LNCaP clone FGC (cell line): ENCODE results near the gene FCRLA.
"Not testable (repeated sequence)": the region's sequence is repeated elsewhere in the genome, so short reads cannot be mapped to it uniquely, and the experiment has no call there.

Source experiments
- DNase-seq: peaks from one replicate; pipeline ENCODE4 v3.0.0-alpha.2; 2011; ENCODE audit warnings: low read depth
- H3K4me3 ChIP-seq: 2 replicates; pipeline ENCODE4 v1.5.1; 2011; ENCODE audit warnings: mild to moderate bottlenecking, low read depth, low read length, control low read depth
- TF ChIP-seq, protein P1 (sequence below): IDR thresholded peaks from 2 replicates; pipeline ENCODE4 v1.5.1; 2012; ENCODE audit warnings: mild to moderate bottlenecking; ENCODE audit not compliant: control insufficient read depth, insufficient read depth; ENCODE audit errors: extremely low read depth

FCRLA gene

DNA sequence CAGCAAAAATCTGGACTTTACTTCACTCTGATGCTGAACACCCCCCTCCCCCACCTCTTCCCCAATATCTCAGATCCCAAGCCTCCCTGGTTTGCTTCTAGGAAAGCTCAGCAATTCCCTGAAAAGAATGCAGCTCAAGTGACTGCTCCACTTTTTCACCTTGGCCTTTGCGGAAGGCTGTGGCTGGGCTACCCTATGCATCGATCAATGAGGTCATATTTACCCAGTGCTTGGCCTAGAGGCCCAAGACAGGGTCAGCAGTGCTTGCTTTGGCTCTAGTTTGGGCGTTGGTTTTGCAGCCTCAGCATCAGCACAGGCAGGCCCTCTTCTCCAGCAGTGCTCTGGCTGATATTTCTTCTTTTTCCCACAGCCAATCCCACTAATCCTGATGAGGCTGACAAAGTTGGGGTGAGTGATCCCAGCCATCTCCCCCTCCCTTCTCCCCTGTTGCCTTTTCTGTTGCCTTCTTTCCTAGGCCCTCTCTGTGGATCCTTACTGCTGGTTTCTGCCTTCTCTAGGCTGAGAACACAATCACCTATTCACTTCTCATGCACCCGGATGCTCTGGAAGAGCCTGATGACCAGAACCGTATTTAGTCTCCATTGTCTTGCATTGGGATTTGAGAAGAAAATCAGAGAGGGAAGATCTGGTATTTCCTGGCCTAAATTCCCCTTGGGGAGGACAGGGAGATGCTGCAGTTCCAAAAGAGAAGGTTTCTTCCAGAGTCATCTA lies 29.9 kb upstream of the FCRLA start:
- H3K4me3 ChIP-seq = no peak overlapping the region
- TF ChIP-seq, protein P1, sequence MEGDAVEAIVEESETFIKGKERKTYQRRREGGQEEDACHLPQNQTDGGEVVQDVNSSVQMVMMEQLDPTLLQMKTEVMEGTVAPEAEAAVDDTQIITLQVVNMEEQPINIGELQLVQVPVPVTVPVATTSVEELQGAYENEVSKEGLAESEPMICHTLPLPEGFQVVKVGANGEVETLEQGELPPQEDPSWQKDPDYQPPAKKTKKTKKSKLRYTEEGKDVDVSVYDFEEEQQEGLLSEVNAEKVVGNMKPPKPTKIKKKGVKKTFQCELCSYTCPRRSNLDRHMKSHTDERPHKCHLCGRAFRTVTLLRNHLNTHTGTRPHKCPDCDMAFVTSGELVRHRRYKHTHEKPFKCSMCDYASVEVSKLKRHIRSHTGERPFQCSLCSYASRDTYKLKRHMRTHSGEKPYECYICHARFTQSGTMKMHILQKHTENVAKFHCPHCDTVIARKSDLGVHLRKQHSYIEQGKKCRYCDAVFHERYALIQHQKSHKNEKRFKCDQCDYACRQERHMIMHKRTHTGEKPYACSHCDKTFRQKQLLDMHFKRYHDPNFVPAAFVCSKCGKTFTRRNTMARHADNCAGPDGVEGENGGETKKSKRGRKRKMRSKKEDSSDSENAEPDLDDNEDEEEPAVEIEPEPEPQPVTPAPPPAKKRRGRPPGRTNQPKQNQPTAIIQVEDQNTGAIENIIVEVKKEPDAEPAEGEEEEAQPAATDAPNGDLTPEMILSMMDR = no peak
- DNase-seq = no peak

DNA sequence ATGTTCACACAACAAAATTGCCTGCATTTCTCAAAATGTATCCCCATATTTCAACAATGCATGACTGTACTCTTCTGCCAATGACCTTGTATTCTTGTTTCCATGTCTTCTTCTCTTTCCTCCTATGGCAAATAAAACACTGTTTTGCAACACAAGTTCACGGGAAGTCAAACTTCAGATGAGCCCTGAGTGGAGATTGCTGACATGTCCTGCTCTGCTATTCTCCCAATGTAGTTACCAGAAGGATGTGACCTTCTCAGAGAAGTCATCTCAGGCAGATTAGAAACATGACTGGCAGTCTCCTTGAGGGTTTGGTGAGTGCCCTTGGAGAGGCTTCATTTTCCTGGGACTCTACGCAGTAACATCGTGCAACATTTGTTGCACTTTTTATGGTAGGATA lies 28.5 kb upstream of the FCRLA start:
- no peak overlapping the region for H3K4me3 ChIP-seq
- DNase-seq = no peak
- TF ChIP-seq, protein P1 = no peak

- H3K4me3 ChIP-seq = no peak overlapping the region
- TF ChIP-seq, protein P1 = no peak
- no peak for DNase-seq
These were observed 25.1 kb upstream of the FCRLA start for GRCh38 chr1:161681879-161682278.

DNA sequence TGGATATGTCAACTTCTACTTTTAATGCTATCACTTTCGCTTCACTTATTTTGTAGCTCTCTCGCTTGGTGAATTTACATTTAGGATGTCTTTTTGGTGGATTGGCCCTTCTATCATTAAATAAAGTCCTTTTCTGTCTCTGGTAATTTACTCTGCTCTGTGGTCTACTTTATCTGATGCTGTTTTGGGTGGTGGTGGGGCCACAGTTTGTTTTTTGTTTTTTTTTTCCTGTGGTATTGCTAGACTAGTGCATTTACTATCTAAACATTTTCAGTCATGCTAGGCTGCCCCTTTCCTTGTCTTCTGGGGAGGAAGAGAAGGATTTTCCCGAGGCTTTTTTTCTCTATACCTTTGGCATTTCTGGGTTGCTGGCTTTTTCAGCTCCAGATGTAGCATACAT lies 18.1 kb upstream of the FCRLA start:
- DNase-seq = no peak
- TF ChIP-seq, protein P1 = no peak
- no peak overlapping the region for H3K4me3 ChIP-seq

- no peak overlapping the region for H3K4me3 ChIP-seq
- TF ChIP-seq, protein P1 = no peak
- no peak for DNase-seq
These were observed 15.2 kb upstream of the FCRLA start for GRCh38 chr1:161691846-161692245.

DNA sequence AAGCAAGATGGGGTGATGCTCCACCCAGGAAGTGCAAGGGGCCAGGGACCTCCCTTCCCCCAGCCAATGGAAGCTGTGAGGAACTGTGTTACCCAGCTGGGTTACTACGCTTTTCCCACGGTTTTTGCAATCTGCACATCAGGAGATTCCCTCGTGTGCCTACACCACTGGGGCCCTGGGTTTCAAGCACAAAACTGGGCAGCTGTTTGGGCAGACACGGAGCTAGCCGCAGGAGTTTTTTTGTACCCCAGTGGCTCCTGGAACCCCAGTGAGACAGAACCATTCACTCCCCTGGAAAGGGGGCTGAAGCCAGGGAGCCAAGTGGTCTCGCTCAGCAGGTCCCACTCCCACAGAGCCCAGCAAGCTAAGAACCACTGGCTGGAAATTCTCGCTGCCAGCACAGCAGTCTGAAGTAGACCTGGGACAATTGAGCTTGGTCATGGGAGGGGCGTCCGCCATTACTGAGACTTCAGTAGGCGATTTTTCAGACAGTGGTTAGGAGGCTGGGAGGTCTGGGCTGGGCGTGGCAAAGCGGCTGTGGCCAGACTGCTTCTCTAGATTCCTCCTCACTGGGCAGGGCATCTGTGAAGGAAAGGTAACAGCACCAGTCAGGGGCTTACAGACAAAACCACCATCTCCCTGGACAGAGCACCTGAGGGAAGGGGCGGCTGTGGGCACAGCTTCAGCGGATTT lies 13.9 kb upstream of the FCRLA start:
- DNase-seq, H3K4me3 ChIP-seq: not testable (repeated sequence)

- not testable (repeated sequence) for DNase-seq, H3K4me3 ChIP-seq
These were observed 8.7 kb upstream of the FCRLA start for GRCh38 chr1:161698302-161698701.

DNA sequence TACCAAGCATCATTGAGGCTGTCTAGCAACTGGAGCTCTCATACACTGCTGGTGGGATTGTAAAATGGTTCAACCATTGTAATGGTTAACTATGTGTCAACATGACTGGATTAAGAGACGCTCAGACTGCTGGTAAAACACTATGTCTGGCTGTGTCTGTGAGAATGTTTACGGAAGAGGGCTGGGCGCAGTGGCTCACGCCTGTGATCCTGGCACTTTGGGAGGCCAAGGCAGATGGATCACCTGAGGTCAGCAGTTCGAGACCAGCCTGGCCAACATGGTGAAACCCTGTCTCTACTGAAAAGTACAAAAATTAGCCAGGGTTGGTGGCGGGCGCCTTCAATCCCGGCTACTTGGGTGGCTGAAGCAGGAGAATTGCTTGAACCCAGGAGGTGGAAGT lies 4.8 kb upstream of the FCRLA start:
- DNase-seq = no peak
- no peak overlapping the region for H3K4me3 ChIP-seq
- TF ChIP-seq, protein P1 = no peak
